IMR-90 (cell line): Measurements from ENCODE around the gene EYS. TPM values are rescaled to one million over a fixed set of nuclear protein-coding genes. Genes with fewer than 3 reads are reported as not detected.

Source experiments
- ATAC-seq: fragments of 200-7000 bp; cut with Tn5 transposase; 2 replicates; pipeline ENCODE4 v1.9.1; 2020; ENCODE audit warnings: low read depth, mild to moderate bottlenecking, moderate library complexity
- BruUV-seq: library from RNA; stranded (reverse); fragments of 400-500 nt; replicated peaks from 2 replicates; lab custom pipeline; 2021; lab: Mats Ljungman, UMichigan
- CTCF ChIA-PET: fragments of 300-600 bp; formaldehyde crosslinking; extraction: SDS; loops from one replicate; lab custom pipeline; 2021; ENCODE audit warnings: antibody characterized with exemption; lab: Yijun Ruan, JAX
- POLR2A ChIA-PET: fragments of 300-600 bp; sonication (Branson Sonifier 250); formaldehyde crosslinking; loops from one replicate; lab custom pipeline; 2022; ENCODE audit warnings: antibody characterized with exemption; ENCODE audit not compliant: unreplicated experiment; lab: Charles Lee
- DNase-seq: peaks from one replicate; pipeline ENCODE4 v3.0.0; 2013
- H2AFZ ChIP-seq: replicated peaks from 2 replicates; pipeline ENCODE3; 2013; ENCODE audit warnings: low read length, mild to moderate bottlenecking; ENCODE audit not compliant: poor library complexity
- H2AK5ac ChIP-seq: 2 replicates; pipeline ENCODE4 v1.6.1; 2013; ENCODE audit warnings: low read depth, low read length, inconsistent platforms
- H2AK9ac ChIP-seq: replicated peaks from 2 replicates; pipeline ENCODE3; 2013; ENCODE audit warnings: mild to moderate bottlenecking, low read depth, low read length, moderate library complexity; ENCODE audit not compliant: poor library complexity
- H2BK120ac ChIP-seq: 2 replicates; pipeline ENCODE4 v1.6.1; 2013; ENCODE audit warnings: low read depth, low read length, inconsistent platforms
- H2BK15ac ChIP-seq: 3 replicates; pipeline ENCODE4 v1.6.1; 2013; ENCODE audit warnings: low read depth, low read length, inconsistent platforms
- H2BK20ac ChIP-seq: 2 replicates; pipeline ENCODE4 v1.6.1; 2013; ENCODE audit warnings: low read depth, mild to moderate bottlenecking, inconsistent platforms, low read length, moderate library complexity
- H2BK5ac ChIP-seq: 2 replicates; pipeline ENCODE4 v1.6.1; 2013; ENCODE audit warnings: mild to moderate bottlenecking, low read depth, low read length, inconsistent platforms; ENCODE audit not compliant: poor library complexity, severe bottlenecking
- H3K14ac ChIP-seq: replicated peaks from 2 replicates; pipeline ENCODE4 v1.6.1; 2013; ENCODE audit warnings: low read depth, low read length, inconsistent platforms
- H3K18ac ChIP-seq: 2 replicates; pipeline ENCODE4 v1.6.1; 2013; ENCODE audit warnings: low read depth, low read length, control low read depth
- H3K23ac ChIP-seq: 2 replicates; pipeline ENCODE4 v1.6.1; 2013; ENCODE audit warnings: low read depth, low read length, inconsistent platforms
- H3K27ac ChIP-seq: 2 replicates; pipeline ENCODE4 v1.5.1; 2013; ENCODE audit warnings: mild to moderate bottlenecking, control low read depth, low read length; ENCODE audit not compliant: insufficient read depth
- H3K27me3 ChIP-seq: 2 replicates; pipeline ENCODE4 v1.6.1; 2013; ENCODE audit warnings: low read length; ENCODE audit not compliant: control insufficient read depth, insufficient read depth
- H3K36me3 ChIP-seq: 2 replicates; pipeline ENCODE4 v1.6.1; 2013; ENCODE audit warnings: low read length, mixed read lengths; ENCODE audit not compliant: control insufficient read depth, insufficient read depth
- H3K4ac ChIP-seq: 2 replicates; pipeline ENCODE4 v1.6.1; 2013; ENCODE audit warnings: low read depth, low read length, inconsistent platforms
- H3K4me1 ChIP-seq: 2 replicates; pipeline ENCODE4 v1.6.1; 2013; ENCODE audit warnings: low read length, mixed read lengths; ENCODE audit not compliant: control insufficient read depth, insufficient read depth
- H3K4me2 ChIP-seq: 2 replicates; pipeline ENCODE4 v1.6.1; 2013; ENCODE audit warnings: low read depth, mild to moderate bottlenecking, control low read depth, low read length, moderate library complexity
- H3K4me3 ChIP-seq: 2 replicates; pipeline ENCODE4 v1.5.1; 2013; ENCODE audit warnings: low read depth, mild to moderate bottlenecking, control low read depth, low read length, moderate library complexity; ENCODE audit not compliant: insufficient read depth
- H3K56ac ChIP-seq: 2 replicates; pipeline ENCODE4 v1.6.1; 2013; ENCODE audit warnings: low read length, inconsistent platforms; ENCODE audit not compliant: insufficient read depth; ENCODE audit errors: extremely low read depth
- H3K79me1 ChIP-seq, 2 experiments: 2 replicates each; pipeline ENCODE4 v1.6.1; 2013; ENCODE audit warnings: low read length in 2 of 2, inconsistent platforms in 1 of 2, low read depth in 1 of 2
- H3K9ac ChIP-seq: 2 replicates; pipeline ENCODE4 v1.6.1; 2013; ENCODE audit warnings: low read depth, low read length, control low read depth
- H3K9me1 ChIP-seq: 2 replicates; pipeline ENCODE4 v1.6.1; 2013; ENCODE audit warnings: low read length, inconsistent platforms; ENCODE audit not compliant: insufficient read depth
- H3K9me3 ChIP-seq: 2 replicates; pipeline ENCODE4 v1.6.1; 2013; ENCODE audit warnings: low read length; ENCODE audit not compliant: control insufficient read depth, insufficient read depth
- H4K20me1 ChIP-seq: 2 replicates; pipeline ENCODE4 v1.6.1; 2013; ENCODE audit warnings: low read length, inconsistent platforms; ENCODE audit not compliant: insufficient read depth
- H4K5ac ChIP-seq: 2 replicates; pipeline ENCODE4 v1.6.1; 2013; ENCODE audit warnings: mild to moderate bottlenecking, low read depth, low read length, control low read depth
- H4K8ac ChIP-seq, 2 experiments: 2 replicates each; pipeline ENCODE4 v1.6.1; 2013; ENCODE audit warnings: low read depth in 2 of 2, low read length in 2 of 2, control low read depth in 1 of 2, inconsistent platforms in 1 of 2
- H4K91ac ChIP-seq: 2 replicates; pipeline ENCODE4 v1.6.1; 2013; ENCODE audit warnings: low read depth, low read length, inconsistent platforms; ENCODE audit not compliant: insufficient read depth
- SMC3 ChIP-seq: fragments of 150-350 bp; IDR thresholded peaks from 2 replicates; pipeline ENCODE4 v1.6.1; 2016; ENCODE audit warnings: low read depth, mild to moderate bottlenecking, antibody characterized with exemption, low read length, moderate library complexity
- WGBS, 2 experiments: methylation state at CpG; one replicate each; pipeline versions ENCODE4 v1.1.5 to v1.1.7; 2013; ENCODE audit warnings: missing lambda C conversion rate in 2 of 2; ENCODE audit not compliant: insufficient read length in 1 of 2; ENCODE audit errors: extremely low coverage in 2 of 2; 5-methylcytosine and 5-hydroxymethylcytosine counted together
- dilution Hi-C: fragments of 300-500 bp; cut with HindIII; formaldehyde crosslinking; loops from one replicate; pipeline ENCODE4 v1.14.3; 2018; ENCODE audit warnings: low sequenced_read_pairs; ENCODE audit not compliant: unreplicated experiment
- in situ Hi-C: fragments of 300-500 bp; cut with MboI; formaldehyde crosslinking; loops from 3 replicates; pipeline ENCODE4 v1.14.3; 2019; ENCODE audit warnings: low sequenced_read_pairs, inconsistent platforms, mixed read lengths
- intact Hi-C: fragments of 100-400 bp; cut with micrococcal nuclease; formaldehyde crosslinking; loops from 2 replicates; pipeline ENCODE4 v1.10.0; 2022
- polyA plus RNA-seq, 3 experiments: library from polyadenylated mRNA; depleted of rRNA; stranded (reverse); fragments of >200 nt; gene quantifications; 2 replicates each; pipeline ENCODE4 v1.2.3, GENCODE V29; 2012; ENCODE audit warnings: low replicate concordance in 1 of 3
- total RNA-seq: library from RNA; depleted of rRNA; stranded (reverse); fragments of >200 nt; gene quantifications from 2 replicates; pipeline ENCODE4 v1.2.3, GENCODE V29; 2012

Gene EYS
- total and polyA plus RNA-seq, 2 of the 4 experiments (the other 2 are of a cell fraction) = under 0.01 TPM; not detected in 1

- CTCF ChIA-PET = no interaction called here
- in situ Hi-C loops = no loop called here
These were observed 1882.3 kb downstream of the EYS start for GRCh38 chr6:63824722-63825121.

More at GRCh38 chr6:63824722-63825121, 1882.3 kb downstream of the EYS start:
- Histone ChIP-seq H3K9ac (no peak overlapping the region), H4K20me1 (no peaks in the 10 kb centered on the region), H3K36me3 (no peaks in the 10 kb centered on the region), H3K18ac (no peak overlapping the region), H2BK120ac (no peak overlapping the region), H3K23ac (no peak overlapping the region), H2BK5ac (no peak overlapping the region), H3K9me1 (no peaks in the 10 kb centered on the region), H4K8ac (no peak overlapping the region), H3K27ac (no peak overlapping the region), H4K5ac (no peak overlapping the region), H3K79me1 (no peaks in the 10 kb centered on the region), H2BK20ac (no peak overlapping the region), H3K4me1 (peaks cover 12% of the 10 kb centered on the region), H3K4me2 (no peak overlapping the region), H3K4ac (no peak overlapping the region), H3K56ac (no peak overlapping the region), H3K14ac (no peak overlapping the region), H3K4me3 (no peak overlapping the region), H2AFZ (no peak overlapping the region), H2AK5ac (no peak overlapping the region), H4K91ac (no peak overlapping the region), H3K9me3 (peaks cover 3% of the 10 kb centered on the region; the same call in 1 of the 2 replicates), H2BK15ac (no peak overlapping the region), H2AK9ac (no peak overlapping the region), H3K27me3 (no peaks in the 10 kb centered on the region)
- no TSS peak for BruUV-seq
- DNase-seq (no peak), ATAC-seq (no peak)
- no peak for TF ChIP-seq SMC3
- dilution Hi-C loops (no loop called here), intact Hi-C loops (no loop called here)
- WGBS, 2 experiments = 100% methylated on average over 1 of the region's 6 CpGs; no CpG with 5 or more reads in 1 of the 2 experiments
- POLR2A ChIA-PET = no interaction called here
